ENCODE measurements around the gene LPAR2.

The LPAR2 gene

DNA sequence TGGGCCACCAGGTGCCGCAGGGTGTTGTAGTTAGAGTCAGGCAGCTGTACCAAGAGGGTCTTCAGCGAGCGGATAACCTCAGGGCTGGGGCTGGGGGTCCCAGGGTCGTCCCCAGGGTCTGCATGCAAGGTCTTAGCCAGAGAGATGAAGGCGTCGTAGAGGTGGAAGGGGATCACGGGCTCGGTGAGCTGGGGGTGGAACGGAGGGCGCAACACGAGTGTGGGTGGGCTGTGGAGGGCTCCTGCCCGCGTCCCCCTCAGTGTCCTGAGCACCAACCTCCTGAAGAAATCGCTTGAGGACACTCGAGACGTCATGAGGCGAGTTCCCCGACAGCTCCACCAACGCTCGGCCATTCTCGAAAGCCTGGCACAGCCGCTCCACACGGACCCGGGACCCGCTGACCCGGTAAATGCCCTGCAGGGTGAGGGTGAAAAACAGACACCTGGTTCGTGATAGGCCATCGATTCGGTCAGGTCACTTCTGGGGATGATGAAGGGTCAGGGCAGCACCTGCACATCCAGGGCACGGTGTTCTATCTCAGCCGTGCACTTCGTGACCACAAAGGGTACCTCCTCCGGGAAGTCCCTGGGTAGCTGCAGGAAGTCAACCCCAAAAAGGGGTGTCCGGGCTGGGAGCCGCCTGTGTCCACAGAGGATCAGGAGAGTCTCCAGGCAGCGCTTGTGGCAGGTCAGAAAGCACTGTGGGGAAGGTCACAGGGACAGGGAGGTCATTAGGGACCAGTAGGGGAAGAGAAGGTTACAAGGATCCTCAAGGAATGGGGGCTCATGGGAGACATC lies 6.7 kb upstream of the LPAR2 start:
- TF ChIP-seq, protein P1, sequence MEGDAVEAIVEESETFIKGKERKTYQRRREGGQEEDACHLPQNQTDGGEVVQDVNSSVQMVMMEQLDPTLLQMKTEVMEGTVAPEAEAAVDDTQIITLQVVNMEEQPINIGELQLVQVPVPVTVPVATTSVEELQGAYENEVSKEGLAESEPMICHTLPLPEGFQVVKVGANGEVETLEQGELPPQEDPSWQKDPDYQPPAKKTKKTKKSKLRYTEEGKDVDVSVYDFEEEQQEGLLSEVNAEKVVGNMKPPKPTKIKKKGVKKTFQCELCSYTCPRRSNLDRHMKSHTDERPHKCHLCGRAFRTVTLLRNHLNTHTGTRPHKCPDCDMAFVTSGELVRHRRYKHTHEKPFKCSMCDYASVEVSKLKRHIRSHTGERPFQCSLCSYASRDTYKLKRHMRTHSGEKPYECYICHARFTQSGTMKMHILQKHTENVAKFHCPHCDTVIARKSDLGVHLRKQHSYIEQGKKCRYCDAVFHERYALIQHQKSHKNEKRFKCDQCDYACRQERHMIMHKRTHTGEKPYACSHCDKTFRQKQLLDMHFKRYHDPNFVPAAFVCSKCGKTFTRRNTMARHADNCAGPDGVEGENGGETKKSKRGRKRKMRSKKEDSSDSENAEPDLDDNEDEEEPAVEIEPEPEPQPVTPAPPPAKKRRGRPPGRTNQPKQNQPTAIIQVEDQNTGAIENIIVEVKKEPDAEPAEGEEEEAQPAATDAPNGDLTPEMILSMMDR (IDR thresholded peaks at IDR 0.05; ENCODE audit: extremely low read depth, missing control alignments), result no peak

DNA sequence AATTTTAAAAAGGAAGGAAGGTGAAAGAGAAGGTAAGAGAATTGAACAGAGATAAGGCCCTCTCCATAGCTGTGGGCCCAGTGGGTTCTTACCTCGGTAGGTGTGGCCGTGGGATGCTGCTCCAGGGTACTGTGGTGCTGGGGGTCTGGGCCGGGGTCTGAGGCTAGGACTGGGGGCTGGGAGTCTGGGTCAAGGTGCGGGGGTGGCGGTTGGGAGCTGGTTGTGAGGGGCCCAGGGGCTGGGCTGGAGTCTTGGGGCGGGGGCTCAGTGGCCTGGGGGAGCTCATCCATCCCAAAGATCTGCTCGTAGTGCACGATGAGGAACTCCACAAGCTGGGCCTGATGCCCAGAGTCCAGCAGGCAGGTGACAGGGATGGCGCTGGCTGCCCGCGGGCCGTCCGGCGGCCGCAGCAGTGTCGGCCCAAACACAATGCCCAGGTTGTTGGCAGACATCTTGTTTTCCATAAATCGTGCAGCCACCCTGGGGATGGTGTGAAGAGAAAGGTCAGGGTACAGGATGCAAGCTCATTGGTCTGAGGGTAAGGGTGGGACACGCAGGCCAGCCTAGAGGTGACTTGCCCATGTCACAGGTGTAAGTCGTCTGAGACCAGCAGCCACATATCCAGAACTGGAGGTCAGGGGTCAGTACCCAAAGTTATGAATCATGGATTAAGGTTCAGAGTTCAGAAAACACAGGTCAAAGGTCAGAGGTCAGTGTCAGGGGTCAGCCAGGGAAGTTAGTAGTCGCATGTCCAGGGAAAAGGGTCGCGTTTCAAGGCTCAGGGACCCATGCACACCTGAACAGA lies 5.9 kb upstream of the LPAR2 start:
- TF ChIP-seq, protein P1 (IDR thresholded peaks at IDR 0.05; ENCODE audit: extremely low read depth, missing control alignments), result no peak

More for the DNA sequence above, 6.7 kb upstream of the LPAR2 start:
- DNase-seq (ENCODE audit: low spot score), result peak; percentile 56

DNA sequence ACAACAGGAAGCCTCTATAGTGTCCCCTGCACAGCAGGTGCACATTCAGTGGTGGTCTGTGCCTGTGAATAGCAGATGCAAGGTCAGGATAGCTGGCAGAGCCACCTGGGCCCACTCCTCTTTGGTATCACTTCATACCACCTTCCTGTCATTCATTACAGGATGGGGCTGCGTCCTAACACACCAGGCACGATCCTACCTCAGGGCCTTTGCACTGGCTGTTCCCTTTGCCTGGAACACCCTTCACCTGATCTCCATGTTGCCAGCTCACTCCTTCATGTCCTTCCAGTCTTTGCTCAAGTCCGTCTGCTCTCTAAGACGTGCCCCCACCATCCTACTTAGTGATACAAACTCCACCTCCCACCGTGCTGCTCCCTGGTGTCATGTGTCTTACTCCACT lies 4.6 kb upstream of the LPAR2 start:
- DNase-seq (ENCODE audit: low spot score), result no peak
- TF ChIP-seq, protein P1 (IDR thresholded peaks at IDR 0.05; ENCODE audit: extremely low read depth, missing control alignments), result no peak

More for the DNA sequence above, 5.9 kb upstream of the LPAR2 start:
- no peak for DNase-seq (ENCODE audit: low spot score)

DNA sequence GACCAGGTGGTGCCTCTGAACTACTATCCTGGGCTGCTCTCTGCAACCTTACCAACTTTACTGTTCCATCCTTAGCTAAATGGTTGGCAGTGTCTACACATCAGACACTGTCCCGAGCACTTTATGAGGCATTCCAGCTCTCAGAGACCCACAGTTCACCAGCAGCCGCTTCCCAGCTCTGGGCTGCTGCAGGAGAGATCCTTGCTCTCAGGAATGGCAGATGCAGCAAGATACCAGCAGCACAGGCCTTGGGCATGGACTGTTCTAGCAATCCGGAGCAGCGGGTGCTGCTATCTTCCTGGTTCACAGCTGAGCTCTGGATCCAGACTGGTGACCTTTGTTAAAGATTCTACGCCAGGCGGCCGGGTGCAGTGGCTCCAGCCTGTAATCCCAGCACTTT lies 3.3 kb upstream of the LPAR2 start:
- DNase-seq (ENCODE audit: low spot score), result no peak
- TF ChIP-seq, protein P1 (IDR thresholded peaks at IDR 0.05; ENCODE audit: extremely low read depth, missing control alignments), result no peak

DNA sequence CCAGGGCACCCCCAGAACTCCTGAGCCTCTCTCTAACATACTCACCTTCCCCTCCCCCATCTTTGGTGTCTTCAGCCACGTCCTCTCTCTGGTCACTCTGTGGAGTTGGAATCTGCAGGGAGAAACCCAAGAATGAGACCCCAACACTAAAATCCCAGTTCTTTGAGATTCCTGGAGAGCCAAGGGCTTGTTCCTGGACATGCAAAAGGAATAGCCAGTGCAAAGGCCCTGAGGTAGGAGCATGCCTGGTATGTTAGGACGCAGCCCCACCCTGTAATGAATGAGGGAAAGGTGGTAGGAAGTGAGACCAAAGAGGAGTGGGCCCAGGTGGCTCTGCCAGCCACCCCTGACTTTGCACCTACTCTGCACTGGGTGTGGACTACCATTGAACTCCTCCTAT lies 2.4 kb upstream of the LPAR2 start:
- TF ChIP-seq, protein P1 (IDR thresholded peaks at IDR 0.05; ENCODE audit: extremely low read depth, missing control alignments), result no peak
- no peak for DNase-seq (ENCODE audit: low spot score)

DNA sequence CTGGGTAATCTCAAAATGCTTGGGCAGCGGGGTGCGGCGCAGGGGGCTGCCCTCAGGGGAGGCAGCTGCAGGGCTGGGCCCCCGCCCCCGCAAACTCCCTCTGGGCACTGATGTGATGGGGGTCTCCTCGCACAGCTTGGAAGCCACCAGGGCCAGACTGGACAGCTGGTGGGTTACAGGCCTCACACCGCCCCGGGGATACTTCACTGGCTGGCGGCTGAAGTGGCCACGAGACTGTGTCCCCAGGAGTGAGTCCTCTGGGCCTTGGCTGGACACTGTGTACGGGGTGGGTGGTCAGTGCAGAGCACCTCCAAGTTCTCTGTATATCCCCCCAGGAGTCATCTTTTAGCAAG lies 2.0 kb upstream of the LPAR2 start:
- no peak for DNase-seq (ENCODE audit: low spot score)
- TF ChIP-seq, protein P1 (IDR thresholded peaks at IDR 0.05; ENCODE audit: extremely low read depth, missing control alignments), result no peak

DNA sequence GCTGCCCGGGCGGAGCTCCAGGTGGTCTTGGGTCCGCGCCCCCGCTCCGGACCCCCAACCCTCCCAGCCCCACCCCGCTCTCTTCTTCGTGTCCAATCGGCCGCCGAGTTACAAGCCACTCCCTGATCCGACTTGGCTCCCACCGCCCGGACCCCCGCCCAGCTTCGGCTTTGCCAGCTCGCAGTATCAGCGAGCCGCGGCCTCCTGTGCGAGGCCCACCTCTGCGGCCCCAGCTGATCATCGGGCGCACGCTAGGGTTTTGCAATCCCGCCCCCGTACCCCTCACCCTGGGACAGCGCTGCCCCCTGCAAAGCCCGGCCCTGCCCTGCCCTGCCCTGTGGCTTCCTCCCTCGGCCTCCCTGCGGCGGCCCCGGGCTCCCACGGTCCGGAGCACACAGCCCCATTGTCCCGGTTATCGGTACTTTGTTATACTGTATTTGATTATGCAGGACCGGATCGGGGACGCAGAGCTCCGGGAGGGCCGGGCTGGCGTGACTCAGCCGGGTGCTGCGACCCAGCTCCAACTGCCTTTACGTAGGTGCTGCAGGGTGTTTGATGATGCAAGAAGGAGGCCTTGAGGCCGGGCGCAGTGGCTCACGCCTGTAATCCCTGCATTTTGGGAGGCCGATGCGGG lies 598 bp upstream of the LPAR2 start:
- TF ChIP-seq, protein P1 (IDR thresholded peaks at IDR 0.05; ENCODE audit: extremely low read depth, missing control alignments), result no peak
- DNase-seq (ENCODE audit: low spot score), result peak; percentile 70
